Measurements from ENCODE around the gene FRY.

The FRY gene

DNA sequence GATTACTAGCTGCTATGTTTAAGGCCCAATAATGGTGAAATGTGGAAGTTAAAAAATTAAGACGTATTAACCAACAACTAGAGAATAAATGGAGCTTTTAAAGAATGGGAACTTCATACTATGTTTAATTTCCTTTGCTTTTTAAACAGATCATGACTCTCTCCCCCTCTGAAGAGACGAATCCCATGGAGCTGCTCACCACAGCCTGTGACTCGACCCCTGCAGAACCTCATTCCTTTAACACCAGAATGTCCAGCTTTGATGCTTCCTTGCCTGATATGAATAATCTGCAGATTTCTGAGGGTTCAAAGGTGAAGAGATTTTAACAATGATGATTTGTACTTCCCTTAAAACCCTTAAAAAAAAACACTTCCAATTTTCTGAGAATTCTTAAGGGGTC is 230.6 kb downstream of the FRY start:
- no peak for DNase-seq (ENCODE audit: low spot score)

DNA sequence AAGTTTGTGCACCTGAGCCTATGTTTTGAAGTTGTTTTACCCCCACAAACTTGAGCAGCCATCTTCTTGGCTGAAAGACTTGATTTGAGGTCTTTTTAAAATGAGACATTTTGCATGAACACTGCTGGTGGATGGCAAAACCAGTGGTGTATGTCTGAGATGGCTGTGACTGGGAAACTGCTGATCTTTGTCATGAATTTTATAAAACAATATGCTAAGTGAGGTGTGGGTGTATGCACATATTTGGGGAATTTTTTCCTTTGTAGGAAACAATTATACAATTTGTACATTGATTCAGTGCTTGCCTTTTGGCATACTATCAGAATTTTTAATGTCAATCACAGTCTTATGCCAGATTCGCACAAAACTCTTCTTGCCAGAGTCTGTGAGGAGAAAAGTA is 231.0 kb downstream of the FRY start:
- no peak for DNase-seq (ENCODE audit: low spot score)

DNA sequence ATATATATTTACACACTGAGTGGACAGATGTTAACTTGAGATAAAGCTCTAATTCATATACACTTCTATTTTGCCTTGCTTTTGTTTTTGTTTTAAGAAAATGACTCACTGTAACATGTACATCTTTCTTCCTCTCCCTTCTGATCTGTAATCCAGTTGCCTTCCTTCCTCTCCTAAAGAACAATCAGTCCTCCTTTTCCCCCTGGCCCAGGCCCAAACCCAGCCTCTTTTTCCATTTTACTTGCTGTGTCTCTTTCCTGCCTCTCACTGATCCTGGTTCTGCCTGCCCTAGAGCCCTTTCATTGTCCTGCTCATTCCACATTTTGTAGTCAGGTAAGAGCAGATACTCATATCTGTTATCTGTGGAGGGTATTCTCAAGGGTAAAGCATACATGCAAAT is 232.8 kb downstream of the FRY start:
- no peak for DNase-seq (ENCODE audit: low spot score)

DNA sequence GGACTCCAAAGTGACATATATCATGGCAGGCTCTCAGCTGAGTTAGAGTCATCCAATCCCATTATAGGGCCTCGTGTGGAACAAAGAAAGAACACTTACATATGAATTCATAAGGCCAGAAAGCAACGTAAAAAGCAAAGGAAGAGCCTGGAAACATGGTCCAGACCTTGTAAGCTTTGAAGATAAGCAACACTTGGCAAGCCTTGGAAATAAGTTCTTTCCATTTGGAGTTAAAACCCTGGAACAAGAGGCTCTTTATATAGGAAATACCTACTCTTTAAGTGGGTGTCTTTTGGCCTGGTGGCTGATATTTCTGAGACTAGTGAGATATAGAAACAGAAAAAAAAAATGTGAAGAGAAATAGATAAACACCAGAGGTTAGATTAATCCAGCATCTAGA is 234.2 kb downstream of the FRY start:
- DNase-seq (ENCODE audit: low spot score), result no peak

DNA sequence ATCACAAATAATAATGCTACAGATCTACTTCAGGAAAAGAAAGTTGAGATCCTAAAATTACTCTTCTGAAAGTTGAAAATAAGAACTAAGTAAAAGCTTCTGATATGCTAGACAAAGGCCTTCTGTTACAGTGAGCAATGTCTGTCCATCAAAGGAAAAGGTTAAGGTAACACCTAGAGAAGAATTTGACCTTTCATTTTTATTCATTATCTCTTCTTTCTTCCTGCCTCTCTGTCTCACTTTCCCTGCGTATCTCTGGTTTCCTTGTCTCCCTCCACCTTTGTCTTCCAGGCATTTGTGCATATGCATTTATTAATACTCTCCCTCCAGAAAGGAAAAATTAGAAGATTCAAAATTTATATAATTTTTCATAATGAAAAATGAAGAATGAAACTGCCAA is 234.6 kb downstream of the FRY start:
- DNase-seq (ENCODE audit: low spot score), result no peak

DNA sequence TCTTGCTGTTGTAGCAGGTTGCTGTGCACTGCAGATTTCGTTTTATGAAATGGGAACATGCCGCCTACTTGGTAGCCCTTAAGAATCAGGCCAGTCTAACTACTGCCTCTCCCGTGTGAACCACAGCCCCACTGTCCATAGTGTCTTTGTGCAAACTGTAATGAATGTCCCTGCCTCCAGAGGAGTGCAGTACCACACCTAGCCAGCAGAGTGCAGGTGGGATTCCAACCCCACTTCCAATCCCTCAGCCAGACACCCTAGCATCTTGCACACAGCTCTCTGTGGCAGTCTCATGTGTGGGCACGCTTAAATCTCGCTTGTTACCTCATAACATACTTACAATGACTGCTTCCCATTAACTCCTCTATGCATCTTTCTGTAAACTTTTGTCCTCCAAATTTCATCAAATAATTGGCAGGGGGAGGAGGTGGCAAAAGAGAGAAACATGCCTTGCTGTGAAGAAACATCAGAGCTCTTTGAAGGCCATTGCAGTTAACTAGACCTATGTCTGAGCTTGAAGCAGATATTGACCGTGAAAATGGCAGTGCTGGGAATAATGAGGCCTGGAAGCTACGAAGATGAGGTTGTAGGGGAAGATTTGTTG is 236.4 kb downstream of the FRY start:
- DNase-seq (ENCODE audit: low spot score), result peak; percentile 24

DNA sequence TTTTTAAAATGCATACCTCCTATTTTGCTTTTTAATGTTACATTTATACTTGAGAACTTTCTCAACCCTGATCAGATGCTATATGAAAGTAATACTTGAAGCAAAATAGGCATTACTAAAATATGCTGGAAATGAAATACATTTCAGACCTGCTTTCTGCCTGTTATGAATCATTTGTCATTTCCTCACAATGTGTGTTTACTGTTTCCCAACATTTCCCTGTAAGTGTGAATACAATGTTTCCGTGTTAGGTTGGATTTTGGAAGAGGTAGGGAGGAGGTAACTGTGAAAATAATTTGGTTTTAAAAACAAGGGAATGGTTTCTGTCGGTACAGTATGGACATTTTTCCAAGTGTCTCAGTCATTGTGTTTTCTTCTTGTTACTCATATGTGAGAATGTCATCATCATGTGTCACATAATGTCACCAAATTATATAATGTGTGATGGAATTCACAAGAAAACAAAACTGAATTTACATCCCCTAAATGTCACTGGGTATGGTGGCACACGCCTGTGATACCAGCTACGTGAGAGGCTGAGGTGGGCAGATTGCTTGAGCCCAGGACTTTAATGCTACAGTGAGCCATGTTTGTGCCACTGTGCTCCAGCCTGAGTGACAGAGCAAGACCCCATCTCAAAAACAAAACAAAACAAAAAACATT is 240.6 kb downstream of the FRY start:
- no peak for DNase-seq (ENCODE audit: low spot score)

DNA sequence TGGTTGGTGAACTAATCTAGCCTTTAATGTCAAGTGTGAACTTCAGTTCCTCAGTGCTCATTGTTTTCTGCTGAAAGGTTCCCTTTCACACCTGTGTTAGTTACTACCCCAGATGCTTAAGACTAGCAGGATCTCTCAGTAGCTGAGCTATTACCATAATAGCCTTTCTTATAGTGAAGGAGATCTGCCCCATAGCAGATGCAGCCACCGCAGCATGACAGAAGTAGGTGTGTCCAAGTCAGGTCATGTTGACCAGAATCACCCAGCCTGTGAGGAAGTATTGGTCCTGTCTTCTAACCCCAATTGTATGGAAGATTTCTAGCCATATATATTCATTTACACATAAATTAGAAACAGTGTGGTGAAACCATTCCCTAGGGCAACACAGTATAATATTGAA is 246.3 kb downstream of the FRY start:
- no peak for DNase-seq (ENCODE audit: low spot score)

DNA sequence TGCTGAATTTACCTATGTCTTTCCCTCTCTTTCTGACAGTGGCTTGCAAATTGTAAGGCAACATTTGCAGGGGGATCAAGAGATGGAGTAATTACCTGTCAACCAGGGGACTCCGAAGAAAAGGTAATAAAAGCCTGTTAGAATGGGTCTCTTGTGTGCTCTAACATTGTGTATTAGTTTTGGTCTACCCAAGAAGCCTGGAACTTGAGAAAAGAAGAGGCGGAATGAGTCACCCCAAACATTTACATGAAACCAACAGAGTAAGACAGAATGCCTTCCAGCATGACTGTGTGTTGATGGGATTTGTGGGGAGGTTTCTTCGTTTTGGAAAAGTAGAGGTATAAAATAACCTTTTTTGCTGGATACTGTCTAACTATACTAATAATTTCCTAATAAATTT is 246.9 kb downstream of the FRY start:
- peak; percentile 39 for DNase-seq (ENCODE audit: low spot score)

DNA sequence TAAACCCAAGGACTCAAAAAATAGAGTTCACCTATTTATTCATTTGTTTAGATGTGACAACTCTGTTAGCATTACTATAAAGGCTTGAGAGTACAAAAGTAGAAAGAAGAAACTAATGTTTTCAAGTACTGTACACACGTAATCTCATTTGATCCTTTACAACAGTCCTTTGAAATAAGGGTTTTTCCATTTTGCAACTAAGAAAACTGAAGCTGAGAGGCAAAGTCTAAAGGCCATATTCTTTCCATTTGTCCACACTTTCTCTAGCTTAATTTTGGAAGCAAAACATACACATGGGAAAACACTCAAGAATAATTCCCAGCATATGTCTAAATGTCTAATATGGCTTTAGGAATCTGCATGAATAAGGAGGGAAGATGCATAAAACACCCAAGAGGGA is 249.5 kb downstream of the FRY start:
- no peak for DNase-seq (ENCODE audit: low spot score)

DNA sequence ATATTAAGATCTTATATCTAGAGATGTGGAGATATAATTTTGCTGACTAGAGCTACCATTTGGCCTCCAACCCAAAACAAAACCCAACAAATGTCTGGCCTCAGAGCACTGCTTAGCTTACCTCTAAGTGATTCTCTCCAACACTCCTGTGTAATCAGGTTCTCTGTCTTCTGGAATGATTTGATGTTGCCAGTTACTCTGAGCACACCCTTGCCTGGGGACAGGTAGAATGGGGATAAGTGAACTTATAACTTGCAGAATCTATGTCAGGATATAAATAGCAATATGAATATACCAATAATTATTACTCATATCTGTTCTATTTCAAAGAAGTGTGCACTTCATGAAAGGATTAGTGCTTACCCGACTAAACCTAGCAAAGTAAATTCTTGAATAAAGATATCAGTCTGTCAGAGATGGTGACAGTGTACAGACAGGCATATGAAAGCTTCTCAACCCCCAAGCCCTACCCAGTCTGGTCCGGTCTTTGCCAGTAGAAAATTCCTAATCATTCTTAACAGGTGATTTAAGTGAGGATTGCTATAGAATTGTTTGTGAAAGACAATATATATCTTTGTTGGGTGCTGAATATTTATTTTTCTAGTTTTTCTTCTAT is 250.6 kb downstream of the FRY start:
- DNase-seq (ENCODE audit: low spot score), result no peak

DNA sequence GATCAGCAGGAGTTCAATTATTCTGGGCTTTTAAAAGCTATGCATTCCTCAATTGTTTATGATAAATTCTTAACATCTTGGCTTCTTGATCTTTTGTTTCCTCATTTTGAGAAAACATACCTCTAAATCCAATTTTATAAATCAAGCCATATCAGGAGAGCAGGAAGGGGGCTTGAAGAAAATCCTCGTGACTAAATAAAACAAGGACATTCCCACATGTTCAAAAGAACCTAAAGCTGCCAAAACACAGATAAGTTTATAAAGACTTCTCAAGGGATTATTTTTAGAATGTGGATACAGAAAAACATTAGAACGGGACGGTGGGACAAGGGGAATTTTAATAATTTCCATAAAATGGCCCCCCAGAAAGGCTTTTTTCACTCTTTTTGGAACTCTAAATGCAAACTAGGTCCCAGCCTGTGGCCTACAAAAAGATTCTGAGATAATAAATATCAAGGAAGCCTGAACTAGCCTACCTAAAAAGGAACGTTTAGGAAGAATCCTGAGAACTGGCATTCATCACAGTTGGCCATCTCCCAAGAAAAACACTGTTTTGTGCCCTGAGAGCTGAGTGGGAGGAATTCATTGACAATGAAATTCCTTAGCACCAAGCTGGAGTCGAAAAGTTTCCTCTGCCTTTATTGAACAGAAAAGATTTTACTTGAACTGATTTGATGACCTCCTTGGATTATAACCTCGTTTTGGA is 253.5 kb downstream of the FRY start:
- DNase-seq (ENCODE audit: low spot score), result peak; percentile 55

DNA sequence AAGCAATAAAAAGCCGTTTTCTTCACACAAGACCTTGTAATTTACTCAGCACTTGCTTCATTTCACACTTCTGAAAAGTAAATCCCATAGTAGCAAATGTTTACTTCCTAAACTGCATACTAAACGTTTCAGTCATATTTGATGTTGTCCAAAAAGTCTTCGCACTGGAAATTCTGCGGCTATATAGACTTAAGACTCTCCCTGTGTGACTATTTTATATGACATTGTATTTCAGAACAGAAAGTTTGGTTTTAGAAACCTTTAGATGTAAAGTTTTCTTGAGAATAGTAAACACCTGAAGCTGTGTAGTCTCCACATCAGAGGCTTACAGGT is 254.0 kb downstream of the FRY start:
- DNase-seq (ENCODE audit: low spot score), result no peak

DNA sequence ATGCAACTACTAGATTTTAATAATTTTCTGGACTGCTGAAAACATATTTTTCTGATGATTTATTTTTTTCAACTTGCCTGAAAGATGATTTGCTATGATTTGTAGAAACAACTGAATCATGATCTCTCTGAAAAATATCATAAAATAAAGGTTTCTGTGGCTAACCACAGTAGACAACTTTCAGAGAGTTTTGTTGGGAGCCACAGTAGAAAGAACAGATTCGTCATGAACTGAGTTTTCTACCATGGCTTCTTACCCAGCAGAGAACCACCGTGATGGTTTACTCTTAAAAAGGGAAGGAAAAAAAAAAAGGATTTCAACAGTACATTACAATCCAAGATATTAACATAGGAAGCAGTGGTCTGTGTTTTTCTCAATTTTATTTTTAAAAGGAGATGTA is 265.6 kb downstream of the FRY start:
- no peak for DNase-seq (ENCODE audit: low spot score)

DNA sequence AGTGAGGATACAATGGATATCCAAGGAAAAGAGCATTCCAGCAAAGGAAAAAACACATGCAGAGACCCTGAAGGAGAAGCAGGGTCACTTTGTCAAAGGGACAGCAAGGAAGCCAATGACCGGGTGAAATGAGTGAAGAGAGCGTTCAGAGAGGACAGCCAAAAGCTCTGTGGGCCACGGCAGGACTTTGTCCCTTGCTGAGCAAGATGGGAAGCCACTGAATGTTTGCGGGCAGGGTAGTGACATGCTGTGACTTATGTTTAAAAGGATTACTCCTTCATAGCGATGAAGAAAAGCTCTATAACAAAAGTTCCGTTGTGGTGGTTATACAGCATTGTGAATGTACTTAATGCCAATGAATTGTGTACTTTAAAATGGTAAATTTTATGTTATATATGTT is 267.1 kb downstream of the FRY start:
- DNase-seq (ENCODE audit: low spot score), result no peak

DNA sequence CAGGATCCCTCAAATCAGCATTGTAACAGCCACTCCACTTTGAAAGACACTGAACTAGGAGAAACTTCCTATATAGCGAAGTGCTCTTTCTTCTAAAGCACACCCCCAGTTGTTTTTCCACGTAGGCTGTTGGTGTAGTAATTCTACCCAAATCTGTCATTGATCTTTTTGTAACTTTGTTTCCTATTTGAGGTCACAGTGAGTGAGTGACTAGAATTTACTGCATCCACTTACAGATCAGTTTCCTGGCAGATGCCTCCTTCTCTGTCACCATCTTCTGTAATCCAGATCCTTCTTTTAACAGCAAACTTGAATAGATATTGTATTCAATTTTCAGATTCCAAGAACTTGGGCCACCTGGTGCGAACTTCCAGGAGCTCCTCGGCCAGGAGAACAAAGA is 268.3 kb downstream of the FRY start:
- no peak for DNase-seq (ENCODE audit: low spot score)

DNA sequence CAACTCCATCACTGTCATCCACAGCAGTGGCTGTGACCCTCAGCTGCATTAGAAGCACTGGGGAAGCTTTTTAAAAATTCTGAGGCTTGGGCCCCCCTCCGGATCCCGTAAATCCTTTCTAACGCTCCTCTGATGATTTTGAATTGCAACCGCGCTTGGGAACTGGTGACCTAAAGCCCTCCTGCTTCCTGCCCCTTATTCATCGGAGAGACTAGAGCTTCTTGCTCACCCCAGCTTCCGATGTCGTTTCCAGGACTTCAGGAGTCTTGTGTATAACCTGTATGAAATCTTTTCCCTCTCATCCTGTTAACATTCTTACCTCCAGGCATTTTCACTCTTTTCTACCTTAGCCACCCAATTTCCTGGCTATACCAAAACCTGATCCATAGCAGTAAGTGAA is 268.8 kb downstream of the FRY start:
- no peak for DNase-seq (ENCODE audit: low spot score)

DNA sequence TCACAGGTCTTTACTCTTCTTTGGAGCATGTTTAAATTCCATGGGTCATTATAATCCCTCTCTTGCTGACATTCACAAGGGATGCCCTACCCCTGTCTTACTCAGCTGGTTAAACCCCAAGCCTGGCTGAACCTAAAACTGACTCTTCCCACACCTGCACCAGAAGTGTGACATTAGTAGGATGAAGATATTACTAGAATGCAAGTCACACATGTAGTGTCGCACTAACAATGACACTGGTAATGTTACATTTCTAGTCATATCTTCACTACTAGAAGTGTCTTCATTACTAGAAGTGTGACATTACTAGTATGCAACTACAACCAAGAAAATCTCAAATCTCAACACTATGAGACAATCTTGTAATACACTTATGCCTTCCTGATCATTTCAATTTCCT is 269.3 kb downstream of the FRY start:
- no peak for DNase-seq (ENCODE audit: low spot score)

DNA sequence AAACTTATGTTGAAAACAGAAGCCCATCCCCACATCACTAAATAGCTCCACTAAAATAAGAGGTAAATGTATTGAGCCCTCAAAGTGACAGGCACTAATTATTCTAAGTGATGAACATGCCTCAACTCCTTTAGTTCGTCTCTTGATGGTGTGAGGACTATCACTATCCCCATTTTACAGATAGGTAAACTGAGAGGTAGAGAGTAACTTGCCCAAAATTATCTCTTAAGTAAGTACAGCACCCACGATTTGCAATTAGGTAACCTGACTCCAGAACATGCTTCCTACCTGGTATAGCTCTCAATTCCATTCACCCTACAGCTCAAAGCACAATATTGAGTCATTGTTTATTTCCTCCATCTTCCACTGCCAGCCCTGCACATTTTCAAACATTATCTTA is 270.9 kb downstream of the FRY start:
- DNase-seq (ENCODE audit: low spot score), result no peak

DNA sequence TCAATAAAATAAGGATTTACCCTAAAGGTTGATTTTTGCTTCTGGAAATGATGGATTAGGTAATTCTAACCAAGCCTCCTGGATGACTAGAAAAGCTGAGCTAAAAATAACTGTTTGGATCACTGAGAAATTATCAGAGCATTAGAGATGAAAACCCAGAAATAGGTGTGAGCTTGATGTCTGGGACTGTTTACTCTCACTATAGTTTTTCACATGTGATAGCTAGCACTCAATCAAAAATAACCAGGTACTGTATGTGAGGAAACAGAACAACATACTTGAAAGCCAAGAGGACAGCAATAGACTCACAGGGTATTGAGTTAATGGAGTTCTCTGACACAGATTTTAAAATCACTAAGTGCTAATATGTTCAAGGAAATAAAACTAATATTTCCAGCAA is 274.1 kb downstream of the FRY start:
- DNase-seq (ENCODE audit: low spot score), result no peak

DNA sequence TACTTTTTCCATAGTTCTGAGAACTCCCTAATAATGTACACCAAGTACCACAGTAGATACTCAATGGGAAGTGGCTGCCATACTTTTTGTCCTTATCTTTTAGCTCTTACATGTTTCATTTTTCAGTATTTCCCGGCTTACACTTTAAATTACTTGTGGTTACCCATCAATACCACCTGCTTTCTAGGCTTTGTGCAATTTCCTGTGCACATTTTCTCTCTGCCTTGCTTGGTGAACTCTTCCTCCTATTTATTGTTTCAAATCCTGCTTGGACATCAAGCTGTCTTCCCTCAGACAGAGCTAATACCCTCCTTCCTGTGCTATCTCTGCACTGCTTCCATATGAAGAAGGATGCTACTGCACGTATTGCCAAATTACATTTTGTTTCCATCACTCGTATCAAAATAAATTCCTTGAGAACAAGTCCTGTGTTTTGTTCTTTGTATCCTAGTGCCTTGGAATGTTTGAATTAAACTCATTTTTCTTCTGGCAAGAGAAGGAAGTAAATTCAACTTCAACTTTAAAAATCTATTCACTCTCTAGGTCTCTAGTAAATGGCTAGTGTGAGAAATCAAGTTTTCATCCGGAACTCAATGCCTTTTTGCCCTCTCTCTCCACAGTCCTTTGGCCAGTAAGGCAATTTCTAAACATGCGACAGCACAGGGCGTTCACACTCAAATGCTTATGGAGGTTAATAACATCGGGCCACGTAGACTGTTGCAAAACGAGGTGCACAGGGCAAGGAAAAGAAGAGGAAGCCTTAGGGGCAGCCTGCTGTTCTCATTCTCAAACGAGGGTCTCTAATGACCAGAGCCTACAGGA is 277.9 kb downstream of the FRY start:
- peak; percentile 23 for DNase-seq (ENCODE audit: low spot score)

DNA sequence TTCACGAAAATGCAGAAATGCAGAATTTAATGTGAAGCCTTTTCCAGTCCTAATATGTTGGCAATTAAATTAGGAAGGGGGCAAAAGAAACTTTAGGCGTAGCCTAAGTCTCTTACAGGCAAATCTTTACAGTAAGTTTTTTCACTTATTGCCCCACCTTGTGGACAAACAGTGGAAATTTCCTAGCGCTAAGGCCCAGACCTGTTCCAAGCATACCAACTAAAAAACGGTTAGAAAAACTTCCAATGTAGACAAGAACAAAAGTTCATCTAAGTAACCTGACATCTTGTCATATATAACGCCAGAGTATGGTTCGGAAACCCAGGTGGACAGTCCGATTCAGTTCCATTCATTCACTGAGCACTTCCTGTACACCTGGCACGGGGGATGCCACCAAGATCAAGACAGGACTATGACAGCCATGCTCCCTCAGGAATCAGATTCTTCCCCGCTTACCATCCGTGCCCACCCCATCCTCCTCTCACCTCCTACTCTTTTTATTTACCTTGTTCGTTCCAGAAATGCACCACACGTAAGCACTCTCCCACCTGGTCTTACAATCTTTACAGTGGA is 278.6 kb downstream of the FRY start:
- DNase-seq (ENCODE audit: low spot score), result peak; percentile 45
